H1 (cell line): Measurements from ENCODE around the gene LRP5. TPM values are rescaled to one million over a fixed set of nuclear protein-coding genes. Genes with fewer than 3 reads are reported as not detected.

Source experiments
- CTCF ChIA-PET: fragments of 300-600 bp; sonication (Branson Sonifier 250); formaldehyde crosslinking; loops from one replicate; lab custom pipeline; 2021; ENCODE audit not compliant: partially characterized antibody; lab: Charles Lee
- POLR2A ChIA-PET: fragments of 300-600 bp; sonication (Branson Sonifier 250); formaldehyde crosslinking; loops from one replicate; lab custom pipeline; 2021; ENCODE audit warnings: inconsistent platforms; ENCODE audit not compliant: partially characterized antibody; lab: Charles Lee
- DNase-seq, 2 experiments: peaks; one replicate each; pipeline versions ENCODE4 v3.0.0 to v3.0.0-alpha.2; 2010 to 2022; ENCODE audit warnings: low spot score in 2 of 2, low read depth in 1 of 2, mixed read lengths in 1 of 2
- FAIRE-seq: peaks from 2 replicates; lab custom pipeline; 2011; peaks lifted over from hg19 to GRCh38; lab: Jason Lieb, UNC
- H2AFZ ChIP-seq: 2 replicates; pipeline ENCODE4 v1.8.1; 2012; ENCODE audit warnings: low read length, inconsistent platforms
- H2AK5ac ChIP-seq: 2 replicates; pipeline ENCODE4 v1.6.1; 2013; ENCODE audit warnings: low read depth, low read length
- H2BK120ac ChIP-seq: replicated peaks from 2 replicates; pipeline ENCODE3; 2013; ENCODE audit warnings: low read depth, low read length, inconsistent platforms
- H2BK12ac ChIP-seq: 2 replicates; pipeline ENCODE4 v1.6.1; 2013; ENCODE audit warnings: low read depth, low read length
- H2BK15ac ChIP-seq: 2 replicates; pipeline ENCODE4 v1.6.1; 2013; ENCODE audit warnings: low read length
- H2BK20ac ChIP-seq: 2 replicates; pipeline ENCODE4 v1.6.1; 2013; ENCODE audit warnings: low read length
- H2BK5ac ChIP-seq: 2 replicates; pipeline ENCODE4 v1.6.1; 2013; ENCODE audit warnings: low read depth, low read length
- H3K14ac ChIP-seq: 2 replicates; pipeline ENCODE4 v1.6.1; 2013; ENCODE audit warnings: inconsistent platforms; ENCODE audit not compliant: insufficient read length
- H3K18ac ChIP-seq: 2 replicates; pipeline ENCODE4 v1.6.1; 2013; ENCODE audit warnings: low read length; ENCODE audit errors: extremely low read depth
- H3K23ac ChIP-seq: 2 replicates; pipeline ENCODE4 v1.6.1; 2013; ENCODE audit warnings: inconsistent platforms; ENCODE audit not compliant: insufficient read length
- H3K23me2 ChIP-seq: 2 replicates; pipeline ENCODE4 v1.6.1; 2013; ENCODE audit warnings: low read depth, low read length
- H3K27ac ChIP-seq: 2 replicates; pipeline ENCODE4 v1.6.1; 2011; ENCODE audit warnings: low read depth, low read length, inconsistent platforms
- H3K27me3 ChIP-seq, 4 experiments: replicated peaks in 1 of 4; 1 replicate in 1 of 4; 2 replicates in 3 of 4; pipeline versions ENCODE4 v1.6.1 to v1.8.1; 2011 to 2013; ENCODE audit warnings: low read length in 3 of 4, mild to moderate bottlenecking in 3 of 4, inconsistent platforms in 2 of 4, mixed read lengths in 2 of 4, moderate library complexity in 1 of 4; ENCODE audit not compliant: control insufficient read depth in 3 of 4, insufficient read depth in 3 of 4; ENCODE audit errors: extremely low read depth in 1 of 4
- H3K36me3 ChIP-seq, 4 experiments: 2 replicates each; pipeline versions ENCODE4 v1.6.1 to v1.8.1; 2011 to 2013; ENCODE audit warnings: mild to moderate bottlenecking in 4 of 4, low read length in 3 of 4, moderate library complexity in 2 of 4, control low read depth in 1 of 4, inconsistent platforms in 1 of 4; ENCODE audit not compliant: insufficient read depth in 4 of 4, control insufficient read depth in 2 of 4
- H3K4ac ChIP-seq: replicated peaks from 2 replicates; pipeline ENCODE3; 2013; ENCODE audit warnings: low read length, low read depth, mixed read lengths, inconsistent platforms; ENCODE audit not compliant: insufficient read length
- H3K4me1 ChIP-seq, 4 experiments: replicated peaks in 1 of 4; 1 replicate in 1 of 4; 2 replicates in 3 of 4; pipeline versions ENCODE4 v1.6.1 to v1.8.1; 2011 to 2013; ENCODE audit warnings: low read length in 3 of 4, inconsistent platforms in 2 of 4, mixed read lengths in 1 of 4; ENCODE audit not compliant: insufficient read depth in 4 of 4, control insufficient read depth in 3 of 4
- H3K4me2 ChIP-seq, 2 experiments: 2 replicates each; pipeline versions ENCODE4 v1.6.1 to v1.8.1; 2011 to 2013; ENCODE audit warnings: low read depth in 2 of 2, low read length in 2 of 2, control low read depth in 1 of 2, inconsistent platforms in 1 of 2, mild to moderate bottlenecking in 1 of 2; ENCODE audit not compliant: insufficient read depth in 1 of 2
- H3K4me3 ChIP-seq, 4 experiments: fragments of 200-600, 300-600 bp in 1 of 4; sonication (generic), shearing (Covaris generic), sonication (Bioruptor Twin) in 1 of 4; 2 replicates each; pipeline versions ENCODE4 v1.5.1 to v1.8.1; 2011 to 2016; ENCODE audit warnings: low read length in 4 of 4, low read depth in 3 of 4, control low read depth in 2 of 4, inconsistent platforms in 2 of 4, mild to moderate bottlenecking in 2 of 4, mixed read lengths in 1 of 4, moderate library complexity in 1 of 4; ENCODE audit not compliant: insufficient read depth in 2 of 4; ENCODE audit errors: extremely low read depth in 1 of 4
- H3K56ac ChIP-seq: replicated peaks from 2 replicates; pipeline ENCODE3; 2013; ENCODE audit warnings: low read depth, mild to moderate bottlenecking, mixed read lengths, low read length, inconsistent platforms; ENCODE audit not compliant: insufficient read length
- H3K79me1 ChIP-seq: 2 replicates; pipeline ENCODE4 v1.6.1; 2013; ENCODE audit warnings: low read depth, low read length, control low read depth
- H3K79me2 ChIP-seq, 2 experiments: 2 replicates each; pipeline versions ENCODE4 v1.6.1 to v1.8.1; 2012 to 2013; ENCODE audit warnings: low read length in 2 of 2, mild to moderate bottlenecking in 2 of 2, inconsistent platforms in 1 of 2; ENCODE audit not compliant: insufficient read depth in 2 of 2, control insufficient read depth in 1 of 2
- H3K9ac ChIP-seq, 4 experiments: replicated peaks in 1 of 4; 1 replicate in 1 of 4; 2 replicates in 3 of 4; pipeline versions ENCODE4 v1.6.1 to v1.8.1; 2011 to 2013; ENCODE audit warnings: low read depth in 3 of 4, low read length in 3 of 4, control low read depth in 2 of 4, mild to moderate bottlenecking in 2 of 4, moderate library complexity in 2 of 4, inconsistent platforms in 1 of 4; ENCODE audit errors: extremely low read depth in 1 of 4
- H3K9me3 ChIP-seq, 2 experiments: 2 replicates each; pipeline versions ENCODE4 v1.6.1 to v1.8.1; 2012 to 2013; ENCODE audit warnings: mild to moderate bottlenecking in 2 of 2, moderate library complexity in 2 of 2, control low read depth in 1 of 2, inconsistent platforms in 1 of 2, low read depth in 1 of 2, low read length in 1 of 2, mixed read lengths in 1 of 2; ENCODE audit not compliant: insufficient read depth in 2 of 2
- H4K20me1 ChIP-seq, 2 experiments: replicated peaks in 1 of 2; 2 replicates each; pipeline versions ENCODE3 to v1.8.1; 2011 to 2013; ENCODE audit warnings: inconsistent platforms in 2 of 2, low read length in 2 of 2, mild to moderate bottlenecking in 1 of 2; ENCODE audit not compliant: insufficient read depth in 2 of 2, control insufficient read depth in 1 of 2
- H4K5ac ChIP-seq: 2 replicates; pipeline ENCODE4 v1.6.1; 2013; ENCODE audit warnings: low read length, low read depth, mixed read lengths, inconsistent platforms; ENCODE audit not compliant: insufficient read length
- H4K8ac ChIP-seq: 2 replicates; pipeline ENCODE4 v1.8.0; 2013; ENCODE audit warnings: mild to moderate bottlenecking, moderate library complexity, low read length, inconsistent platforms; ENCODE audit not compliant: insufficient read depth; ENCODE audit errors: extremely low read depth
- H4K91ac ChIP-seq: replicated peaks from 2 replicates; pipeline ENCODE3; 2013; ENCODE audit warnings: low read length, mixed read lengths, inconsistent platforms; ENCODE audit not compliant: insufficient read length
- BACH1 ChIP-seq: IDR thresholded peaks from 2 replicates; pipeline ENCODE4 v1.6.1; 2012; ENCODE audit warnings: low read length, improper control_type of control experiment
- BRCA1 ChIP-seq: IDR thresholded peaks from 2 replicates; pipeline ENCODE4 v1.6.1; 2012; ENCODE audit warnings: low read depth, low read length, improper control_type of control experiment
- CREB1 ChIP-seq: IDR thresholded peaks from 2 replicates; pipeline ENCODE4 v1.6.1; 2012; ENCODE audit warnings: inconsistent platforms
- MAFK ChIP-seq: IDR thresholded peaks from 2 replicates; pipeline ENCODE4 v1.6.1; 2012; ENCODE audit warnings: low read depth, mild to moderate bottlenecking, improper control_type of control experiment, low read length
- POLR2A ChIP-seq, 2 experiments: IDR thresholded peaks; 1 replicate in 1 of 2; 2 replicates in 1 of 2; pipeline ENCODE4 v1.6.1; 2011; ENCODE audit warnings: low read depth in 2 of 2, low read length in 2 of 2, mild to moderate bottlenecking in 2 of 2; ENCODE audit errors: control extremely low read depth in 1 of 2
- POU5F1 ChIP-seq: IDR thresholded peaks from 2 replicates; pipeline ENCODE4 v1.6.1; 2011; ENCODE audit warnings: low read depth, mild to moderate bottlenecking, low read length, moderate library complexity
- RAD21 ChIP-seq, 2 experiments: IDR thresholded peaks in 1 of 2; conservative IDR thresholded peaks in 1 of 2; 2 replicates each; pipeline ENCODE4 v1.6.1; 2011; ENCODE audit warnings: low read depth in 2 of 2, low read length in 2 of 2, improper control_type of control experiment in 1 of 2, inconsistent platforms in 1 of 2, mild to moderate bottlenecking in 1 of 2, moderate library complexity in 1 of 2
- RFX5 ChIP-seq: IDR thresholded peaks from 2 replicates; pipeline ENCODE4 v1.6.1; 2011; ENCODE audit warnings: low read depth, low read length, improper control_type of control experiment, borderline replicate concordance
- RNF2 ChIP-seq: fragments of 200-900, 300-1000 bp; sonication (generic); IDR thresholded peaks from 2 replicates; pipeline ENCODE4 v1.7.1; 2016; ENCODE audit warnings: borderline replicate concordance, low read depth, mild to moderate bottlenecking, antibody characterized with exemption, low read length; ENCODE audit not compliant: poor library complexity, severe bottlenecking; ENCODE audit errors: missing control alignments
- SIN3A ChIP-seq, 2 experiments: IDR thresholded peaks in 1 of 2; conservative IDR thresholded peaks in 1 of 2; 2 replicates each; pipeline ENCODE4 v1.6.1; 2011 to 2012; ENCODE audit warnings: low read length in 2 of 2, improper control_type of control experiment in 1 of 2, low read depth in 1 of 2, mild to moderate bottlenecking in 1 of 2
- TEAD4 ChIP-seq: IDR thresholded peaks from 2 replicates; pipeline ENCODE4 v1.6.1; 2012; ENCODE audit warnings: low read depth, low read length, inconsistent platforms, mixed read lengths
- ZNF274 ChIP-seq: IDR thresholded peaks from 2 replicates; pipeline ENCODE4 v1.7.0; 2012; ENCODE audit warnings: low read length, borderline replicate concordance; ENCODE audit errors: extremely low read depth
- WGBS, 2 experiments: shearing (Covaris generic) in 1 of 2; methylation state at CpG; one replicate each; pipeline versions ENCODE4 v1.1.6 to v1.1.7; 2013 to 2015; ENCODE audit warnings: low lambda C conversion rate in 2 of 2, mixed read lengths in 2 of 2, inconsistent platforms in 1 of 2, low coverage in 1 of 2, missing lambda C conversion rate in 1 of 2; ENCODE audit not compliant: insufficient replicate concordance in 2 of 2, insufficient coverage in 1 of 2, insufficient read length in 1 of 2; ENCODE audit errors: extremely low coverage in 1 of 2, missing lambda C conversion rate in 1 of 2; 5-methylcytosine and 5-hydroxymethylcytosine counted together
- polyA plus RNA-seq, 7 experiments: library from polyadenylated mRNA; depleted of rRNA in 3 of 7; stranded (reverse) in 5 of 7; unstranded in 2 of 7; fragments of >200 nt in 5 of 7; fragments of 200-250 nt in 2 of 7; gene quantifications; 1 replicate in 5 of 7; 2 replicates in 1 of 7; 4 replicates in 1 of 7; pipeline versions ENCODE4 v1.2.1 to v1.2.3, GENCODE V29; 2011 to 2013; ENCODE audit warnings: missing spikeins in 2 of 7, mixed read lengths in 2 of 7
- total RNA-seq: library from RNA; stranded (reverse); fragmentation: NEBNext Ultra II Directional; extraction: Animal tissue kit (Norgen Biotek cat#: 25700); gene quantifications from 2 replicates; pipeline ENCODE4 v1.2.1, GENCODE V29; 2021

The LRP5 gene
- total and polyA plus RNA-seq, 2 of the 8 experiments (the other 6 are each of a cell fraction or from before 2014, with no cell fraction given) = 19.0 to 38.9 TPM

- H3K27ac ChIP-seq = no peak overlapping the region
- no peak for FAIRE-seq
- POLR2A ChIA-PET = no interaction called here
- no peak for TF ChIP-seq RFX5
- TF ChIP-seq RAD21 (IDR thresholded peaks at IDR 0.05 in 1 of 2, conservative IDR thresholded peaks at IDR 0.05 in 1 of 2; ENCODE audit: low read depth in 2 of 2, low read length in 2 of 2) = no peak
- TF ChIP-seq POLR2A (IDR thresholded peaks at IDR 0.05; ENCODE audit: control extremely low read depth in 1 of 2, low read depth in 2 of 2, low read length in 2 of 2) = no peak
- TF ChIP-seq RNF2 = no peak
- no peak for TF ChIP-seq MAFK
- no peak for TF ChIP-seq BRCA1
- TF ChIP-seq POU5F1 = no peak
- TF ChIP-seq ZNF274 = no peak
- TF ChIP-seq SIN3A (conservative IDR thresholded peaks at IDR 0.05 in 1 of 2, IDR thresholded peaks at IDR 0.05 in 1 of 2; ENCODE audit: low read depth in 1 of 2, low read length in 2 of 2) = no peak
- no peak for TF ChIP-seq TEAD4
- no peak for TF ChIP-seq CREB1
- TF ChIP-seq BACH1 = no peak
Observed at GRCh38 chr11:68411501-68411991, 99.2 kb downstream of the LRP5 start.

More at GRCh38 chr11:68411501-68411991, 99.2 kb downstream of the LRP5 start:
- Histone ChIP-seq H3K9me3 (no peaks in the 10 kb centered on the region), H2BK5ac (no peak overlapping the region), H2AK5ac (no peak overlapping the region), H4K8ac (no peak overlapping the region), H2AFZ (no peak overlapping the region), H3K14ac (no peak overlapping the region), H4K5ac (no peak overlapping the region), H3K4ac (no peak overlapping the region), H2BK15ac (no peak overlapping the region), H2BK12ac (no peak overlapping the region), H3K79me2 (no peaks in the 10 kb centered on the region), H3K9ac (no peak overlapping the region), H3K4me1 (no peaks in the 10 kb centered on the region), H3K23ac (no peak overlapping the region), H2BK120ac (no peak overlapping the region), H3K23me2 (no peaks in the 10 kb centered on the region), H2BK20ac (no peak overlapping the region), H4K20me1 (peaks cover 0 to 4% of the 10 kb centered on the region in 2 experiments), H3K79me1 (no peaks in the 10 kb centered on the region), H4K91ac (no peak overlapping the region), H3K36me3 (peaks cover 9 to 39% (median 29%) of the 10 kb centered on the region in 4 experiments; a peak in 7 of 8 replicates), H3K18ac (no peak overlapping the region), H3K4me3 (no peak overlapping the region), H3K56ac (no peak overlapping the region), H3K4me2 (no peak overlapping the region), H3K27me3 (no peaks in the 10 kb centered on the region)
- CTCF ChIA-PET = interaction anchor here (1.0 to 2.0 kb wide), 2 partner anchors 8 to 10 kb away, joined by 3 to 8 read pairs; no protein-coding TSS in a partner anchor
- no peak for DNase-seq
- WGBS, 2 experiments = 91% methylated on average over 14 of the region's 17 CpGs; no CpG with 5 or more reads in 1 of the 2 experiments
